ENCODE results near the gene HFM1. TPM values are rescaled to one million over a fixed set of nuclear protein-coding genes. Genes with fewer than 3 reads are reported as not detected.

The HFM1 gene
- total RNA-seq, 3 donors from 2014 or later (not counting 1 experiment from before 2014, with no cell fraction given): 0.86 TPM; not detected in 2

DNA sequence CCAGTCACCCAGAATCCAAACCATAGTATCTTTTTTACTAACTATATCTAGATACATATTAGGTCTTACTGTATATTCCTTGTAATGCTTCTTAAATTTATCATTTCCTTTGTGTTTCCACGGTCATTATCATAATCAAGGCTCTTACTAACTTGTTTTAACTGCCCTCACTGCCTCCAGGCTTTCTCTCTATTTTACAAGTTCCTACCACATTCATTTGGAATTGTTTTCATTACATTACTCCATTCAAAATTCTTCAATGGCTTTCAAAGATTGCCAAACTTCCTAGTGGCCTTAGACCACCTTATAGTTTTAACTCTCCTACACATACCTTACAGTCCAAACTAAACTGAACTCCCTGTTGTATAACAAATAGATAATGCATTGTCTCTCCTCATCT lies 6.3 kb downstream of the HFM1 start:
- peaks cover 4% of the 10 kb centered on the region for H3K27me3 ChIP-seq (ENCODE audit: control insufficient read depth, insufficient read depth, low read length)
- no peak overlapping the region for H3K27ac ChIP-seq (ENCODE audit: low read length)
- no peaks in the 10 kb centered on the region for H3K36me3 ChIP-seq (ENCODE audit: control insufficient read depth, insufficient read depth, low read length)
- WGBS (ENCODE audit: insufficient coverage): 69% methylated on average over 1 of the region's 1 CpG
- no peak for ATAC-seq
- no peaks in the 10 kb centered on the region for H3K4me1 ChIP-seq (ENCODE audit: control insufficient read depth, insufficient read depth, low read length)
- H3K4me3 Mint-ChIP-seq: no peak overlapping the region
- H3K4me1 Mint-ChIP-seq: no peaks in the 10 kb centered on the region
- H3K9me3 ChIP-seq (ENCODE audit: control insufficient read depth, insufficient read depth, low read length): no peaks in the 10 kb centered on the region
- TF ChIP-seq, protein P1, sequence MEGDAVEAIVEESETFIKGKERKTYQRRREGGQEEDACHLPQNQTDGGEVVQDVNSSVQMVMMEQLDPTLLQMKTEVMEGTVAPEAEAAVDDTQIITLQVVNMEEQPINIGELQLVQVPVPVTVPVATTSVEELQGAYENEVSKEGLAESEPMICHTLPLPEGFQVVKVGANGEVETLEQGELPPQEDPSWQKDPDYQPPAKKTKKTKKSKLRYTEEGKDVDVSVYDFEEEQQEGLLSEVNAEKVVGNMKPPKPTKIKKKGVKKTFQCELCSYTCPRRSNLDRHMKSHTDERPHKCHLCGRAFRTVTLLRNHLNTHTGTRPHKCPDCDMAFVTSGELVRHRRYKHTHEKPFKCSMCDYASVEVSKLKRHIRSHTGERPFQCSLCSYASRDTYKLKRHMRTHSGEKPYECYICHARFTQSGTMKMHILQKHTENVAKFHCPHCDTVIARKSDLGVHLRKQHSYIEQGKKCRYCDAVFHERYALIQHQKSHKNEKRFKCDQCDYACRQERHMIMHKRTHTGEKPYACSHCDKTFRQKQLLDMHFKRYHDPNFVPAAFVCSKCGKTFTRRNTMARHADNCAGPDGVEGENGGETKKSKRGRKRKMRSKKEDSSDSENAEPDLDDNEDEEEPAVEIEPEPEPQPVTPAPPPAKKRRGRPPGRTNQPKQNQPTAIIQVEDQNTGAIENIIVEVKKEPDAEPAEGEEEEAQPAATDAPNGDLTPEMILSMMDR (IDR thresholded peaks at IDR 0.05): no peak
- no peak overlapping the region for H3K27ac Mint-ChIP-seq
- intact Hi-C loops (cut with micrococcal nuclease): no loop called here
- no peaks in the 10 kb centered on the region for H3K9me3 Mint-ChIP-seq
- no peaks in the 10 kb centered on the region for H3K36me3 Mint-ChIP-seq
- peaks cover 13 to 35% of the 10 kb centered on the region in 2 donors for H3K27me3 Mint-ChIP-seq (ENCODE audit: low read depth in 2 of 2)
- DNase-seq: no peak
- H3K4me3 ChIP-seq (ENCODE audit: low read length): no peak overlapping the region

DNA sequence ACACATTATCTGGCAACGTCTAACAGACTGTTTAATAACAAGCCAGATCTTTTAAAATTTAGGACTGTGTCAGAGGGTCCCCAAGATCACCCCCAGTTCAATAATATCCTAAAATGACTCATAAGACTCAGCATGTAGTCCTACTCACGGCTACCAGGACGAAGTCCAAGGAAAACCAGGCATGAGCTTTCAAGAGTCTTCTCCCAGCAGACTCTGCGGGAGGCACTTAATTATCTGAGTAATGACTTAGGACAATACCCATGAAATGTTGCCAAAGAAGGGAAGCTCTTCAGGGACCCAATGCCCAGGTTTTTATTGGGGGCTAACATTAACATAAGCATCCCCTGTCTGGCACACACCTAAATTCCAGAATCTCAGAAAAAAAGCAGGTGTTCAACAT lies 7.0 kb downstream of the HFM1 start:
- Histone ChIP-seq H3K27me3 (ENCODE audit: control insufficient read depth, insufficient read depth, low read length) (peaks cover 4% of the 10 kb centered on the region), H3K4me1 (ENCODE audit: control insufficient read depth, insufficient read depth, low read length) (no peaks in the 10 kb centered on the region), H3K4me3 (ENCODE audit: low read length) (no peak overlapping the region), H3K27ac (ENCODE audit: low read length) (no peak overlapping the region), H3K9me3 (ENCODE audit: control insufficient read depth, insufficient read depth, low read length) (no peaks in the 10 kb centered on the region), H3K36me3 (ENCODE audit: control insufficient read depth, insufficient read depth, low read length) (no peaks in the 10 kb centered on the region)
- intact Hi-C loops (cut with micrococcal nuclease): no loop called here
- H3K36me3 Mint-ChIP-seq: no peaks in the 10 kb centered on the region
- H3K4me3 Mint-ChIP-seq: no peak overlapping the region
- ATAC-seq (no peak), DNase-seq (no peak)
- TF ChIP-seq, protein P1 (IDR thresholded peaks at IDR 0.05): no peak
- peaks cover 15 to 35% of the 10 kb centered on the region in 2 donors for H3K27me3 Mint-ChIP-seq (ENCODE audit: low read depth in 2 of 2)
- no peaks in the 10 kb centered on the region for H3K9me3 Mint-ChIP-seq
- no peak overlapping the region for H3K27ac Mint-ChIP-seq
- 81% methylated on average over 4 of the region's 4 CpGs for WGBS (ENCODE audit: insufficient coverage)
- no peaks in the 10 kb centered on the region for H3K4me1 Mint-ChIP-seq

DNA sequence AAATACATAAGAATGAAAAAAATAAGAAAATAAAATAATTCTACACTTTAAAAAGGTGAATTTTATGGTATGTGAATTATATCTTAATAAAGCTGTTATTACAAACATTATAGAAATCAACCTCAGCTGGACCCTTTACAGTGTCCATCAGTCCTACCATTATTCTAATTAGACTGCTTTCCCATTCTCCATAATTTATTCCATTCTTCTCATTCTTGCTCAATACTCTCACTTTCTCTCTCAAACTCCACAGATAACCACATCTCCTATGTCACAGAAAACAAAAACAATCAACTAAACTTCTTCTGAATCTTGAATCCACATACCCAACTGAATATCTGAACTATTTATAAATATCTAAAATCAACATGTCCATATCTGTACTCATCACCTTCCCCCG lies 11.6 kb downstream of the HFM1 start:
- H3K36me3 ChIP-seq (ENCODE audit: control insufficient read depth, insufficient read depth, low read length): no peaks in the 10 kb centered on the region
- H3K4me1 ChIP-seq (ENCODE audit: control insufficient read depth, insufficient read depth, low read length): no peaks in the 10 kb centered on the region
- no peaks in the 10 kb centered on the region for H3K36me3 Mint-ChIP-seq
- no peaks in the 10 kb centered on the region for H3K9me3 ChIP-seq (ENCODE audit: control insufficient read depth, insufficient read depth, low read length)
- no peaks in the 10 kb centered on the region for H3K27me3 ChIP-seq (ENCODE audit: control insufficient read depth, insufficient read depth, low read length)
- TF ChIP-seq, protein P1 (IDR thresholded peaks at IDR 0.05): no peak
- intact Hi-C loops (cut with micrococcal nuclease): no loop called here
- ATAC-seq (no peak), DNase-seq (no peak)
- WGBS (ENCODE audit: insufficient coverage): 100% methylated on average over 1 of the region's 1 CpG
- H3K4me3 ChIP-seq (ENCODE audit: low read length): no peak overlapping the region
- no peak overlapping the region for H3K27ac Mint-ChIP-seq
- H3K4me1 Mint-ChIP-seq: no peaks in the 10 kb centered on the region
- H3K27ac ChIP-seq (ENCODE audit: low read length): no peak overlapping the region
- H3K4me3 Mint-ChIP-seq: no peak overlapping the region
- no peaks in the 10 kb centered on the region for H3K9me3 Mint-ChIP-seq
- H3K27me3 Mint-ChIP-seq (ENCODE audit: low read depth in 2 of 2): peaks cover 8 to 17% of the 10 kb centered on the region in 2 donors

DNA sequence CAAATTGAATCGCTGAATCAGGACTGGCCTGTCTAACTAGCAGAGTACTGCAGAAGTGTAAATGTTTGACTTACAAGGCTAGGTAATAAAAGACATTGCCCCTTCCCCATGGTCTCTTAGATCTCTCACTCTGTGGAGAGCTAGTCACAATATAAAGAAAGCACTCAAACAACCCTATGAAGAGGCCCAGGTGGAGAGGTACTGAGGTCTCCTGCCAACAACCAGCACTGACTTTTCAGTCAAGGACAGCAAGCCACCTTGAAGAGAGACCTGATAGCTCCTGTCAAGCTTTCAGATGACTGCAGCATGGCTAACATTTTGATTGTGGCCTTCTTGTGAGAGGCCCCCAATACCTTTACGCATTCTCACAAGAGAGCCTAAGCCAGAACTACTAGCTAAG lies 18.5 kb downstream of the HFM1 start:
- H3K27me3 ChIP-seq (ENCODE audit: control insufficient read depth, insufficient read depth, low read length): peaks cover 3% of the 10 kb centered on the region
- intact Hi-C loops (cut with micrococcal nuclease): no loop called here
- no peak for DNase-seq
- no peak overlapping the region for H3K27ac ChIP-seq (ENCODE audit: low read length)
- Mint-ChIP-seq H3K27me3 (ENCODE audit: low read depth in 2 of 2) (peaks cover 12 to 15% of the 10 kb centered on the region in 2 donors), H3K4me3 (no peak overlapping the region), H3K9me3 (no peaks in the 10 kb centered on the region), H3K27ac (no peak overlapping the region), H3K36me3 (no peaks in the 10 kb centered on the region), H3K4me1 (no peaks in the 10 kb centered on the region)
- H3K4me3 ChIP-seq (ENCODE audit: low read length): no peak overlapping the region
- TF ChIP-seq, protein P1 (IDR thresholded peaks at IDR 0.05): no peak
- no peak for ATAC-seq
- H3K9me3 ChIP-seq (ENCODE audit: control insufficient read depth, insufficient read depth, low read length): no peaks in the 10 kb centered on the region
- no peaks in the 10 kb centered on the region for H3K36me3 ChIP-seq (ENCODE audit: control insufficient read depth, insufficient read depth, low read length)
- WGBS (ENCODE audit: insufficient coverage): 75% methylated on average over 1 of the region's 2 CpGs
- no peaks in the 10 kb centered on the region for H3K4me1 ChIP-seq (ENCODE audit: control insufficient read depth, insufficient read depth, low read length)
